GM23338 (cell line): ENCODE data around the gene NRGN.
A peak's percentile ranks its signal among the peaks of the same experiment; 100 is the strongest.

Source experiments
- CREB1 ChIP-seq: fragments of 250-450 bp; sonication (Bioruptor Pico); IDR thresholded peaks from 2 replicates; pipeline ENCODE4 v1.5.0; 2020; ENCODE audit warnings: low read depth, mild to moderate bottlenecking, moderate library complexity
- EZH2 ChIP-seq: fragments of 200-600 bp; sonication (generic); IDR thresholded peaks from one replicate; pipeline ENCODE4 v1.8.0; 2017; ENCODE audit warnings: antibody characterized with exemption, mild to moderate bottlenecking, low read depth; ENCODE audit not compliant: unreplicated experiment
- EZH2phosphoT487 ChIP-seq: fragments of 200-600 bp; sonication (generic); IDR thresholded peaks from one replicate; pipeline ENCODE4 v1.8.1; 2018; ENCODE audit warnings: antibody characterized with exemption; ENCODE audit not compliant: unreplicated experiment
- NANOG ChIP-seq: IDR thresholded peaks from 2 replicates; pipeline ENCODE4 v1.6.1; 2016; ENCODE audit warnings: antibody characterized with exemption, borderline replicate concordance
- POLR2AphosphoS5 ChIP-seq: IDR thresholded peaks from 2 replicates; pipeline ENCODE4 v1.6.1; 2016; ENCODE audit warnings: antibody characterized with exemption, low read depth
- REST ChIP-seq: IDR thresholded peaks from one replicate; pipeline ENCODE4 v1.6.1; 2018; ENCODE audit warnings: antibody characterized with exemption; ENCODE audit not compliant: unreplicated experiment
- TF ChIP-seq, protein P1 (sequence below), 2 experiments: fragments of 200-600 bp in 1 of 2; sonication (generic) in 1 of 2; conservative IDR thresholded peaks; 2 replicates each; pipeline versions ENCODE4 v1.5.1 to v1.6.1; 2016 to 2017; ENCODE audit warnings: antibody characterized with exemption in 2 of 2, low read depth in 2 of 2, mild to moderate bottlenecking in 2 of 2, moderate library complexity in 1 of 2

DNA sequence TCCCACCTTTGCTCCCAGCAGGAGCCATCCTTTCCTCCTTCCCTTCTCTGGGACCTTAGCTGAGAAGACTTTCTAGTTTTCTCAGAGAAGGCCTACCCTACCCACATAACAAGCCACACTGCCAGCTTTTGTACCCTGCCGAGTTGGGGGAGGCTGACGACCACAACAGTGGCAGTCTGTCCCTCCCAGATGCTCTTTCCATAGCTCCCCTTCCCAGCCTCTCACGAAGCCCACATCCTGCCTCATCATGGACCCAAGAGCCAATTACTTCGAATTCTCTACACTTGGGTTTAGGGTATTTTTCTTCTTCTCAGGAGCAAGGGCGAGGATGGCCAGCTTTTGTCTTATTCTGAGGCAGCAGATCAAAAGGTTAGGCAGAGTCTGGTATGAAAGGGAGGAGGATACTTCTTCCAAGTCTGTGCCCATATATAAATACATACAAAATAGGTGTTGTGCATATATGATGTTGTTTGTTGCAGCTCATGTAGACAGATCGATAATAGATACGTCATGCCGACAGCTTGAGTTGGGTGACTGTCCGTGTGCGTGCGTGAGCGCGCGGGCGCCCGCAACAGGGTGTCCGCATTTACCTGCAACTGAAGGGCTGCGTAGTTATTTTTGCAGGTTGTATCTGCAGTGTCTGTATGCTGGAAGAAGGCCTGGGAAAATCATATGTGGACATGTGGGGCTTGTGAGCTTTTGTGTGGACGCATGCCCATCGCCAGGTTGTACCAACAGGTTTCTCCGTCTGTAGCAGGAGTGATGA lies 846 bp upstream of the NRGN start:
- TF ChIP-seq EZH2 = peak; percentile 81
- TF ChIP-seq EZH2phosphoT487 = no peak
- TF ChIP-seq, protein P1, sequence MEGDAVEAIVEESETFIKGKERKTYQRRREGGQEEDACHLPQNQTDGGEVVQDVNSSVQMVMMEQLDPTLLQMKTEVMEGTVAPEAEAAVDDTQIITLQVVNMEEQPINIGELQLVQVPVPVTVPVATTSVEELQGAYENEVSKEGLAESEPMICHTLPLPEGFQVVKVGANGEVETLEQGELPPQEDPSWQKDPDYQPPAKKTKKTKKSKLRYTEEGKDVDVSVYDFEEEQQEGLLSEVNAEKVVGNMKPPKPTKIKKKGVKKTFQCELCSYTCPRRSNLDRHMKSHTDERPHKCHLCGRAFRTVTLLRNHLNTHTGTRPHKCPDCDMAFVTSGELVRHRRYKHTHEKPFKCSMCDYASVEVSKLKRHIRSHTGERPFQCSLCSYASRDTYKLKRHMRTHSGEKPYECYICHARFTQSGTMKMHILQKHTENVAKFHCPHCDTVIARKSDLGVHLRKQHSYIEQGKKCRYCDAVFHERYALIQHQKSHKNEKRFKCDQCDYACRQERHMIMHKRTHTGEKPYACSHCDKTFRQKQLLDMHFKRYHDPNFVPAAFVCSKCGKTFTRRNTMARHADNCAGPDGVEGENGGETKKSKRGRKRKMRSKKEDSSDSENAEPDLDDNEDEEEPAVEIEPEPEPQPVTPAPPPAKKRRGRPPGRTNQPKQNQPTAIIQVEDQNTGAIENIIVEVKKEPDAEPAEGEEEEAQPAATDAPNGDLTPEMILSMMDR (conservative IDR thresholded peaks at IDR 0.05; ENCODE audit: low read depth in 2 of 2) = no peak
- TF ChIP-seq POLR2AphosphoS5 = no peak
- TF ChIP-seq REST = no peak
- no peak for TF ChIP-seq CREB1 (CRISPR knock-in tag)
- TF ChIP-seq NANOG = no peak
